ENCODE measurements around the gene TSPAN10. TPM values are rescaled to one million over a fixed set of nuclear protein-coding genes. Genes with fewer than 3 reads are reported as not detected.
"Not testable (repeated sequence)": the region's sequence is repeated elsewhere in the genome, so short reads cannot be mapped to it uniquely, and the experiment has no call there.

Gene TSPAN10
- total and polyA plus RNA-seq, 2 donors from 2014 or later = 1.9 to 2.1 TPM

- no peaks in the 10 kb centered on the region for H3K27me3 ChIP-seq (ENCODE audit: control insufficient read depth, insufficient read depth, low read length)
- DNase-seq (no peak), FAIRE-seq (no peak)
- intact Hi-C loops (cut with DNase I) = no loop called here
- no peak overlapping the region for H3K27ac ChIP-seq (ENCODE audit: low read depth in 2 of 2, low read length in 2 of 2)
- no peaks in the 10 kb centered on the region for H3K4me1 ChIP-seq (ENCODE audit: control insufficient read depth in 2 of 3, insufficient read depth in 2 of 3, low read depth in 1 of 3, low read length in 3 of 3)
- H3K9ac ChIP-seq (ENCODE audit: low read length in 3 of 3) = no peak overlapping the region
- H3K36me3 ChIP-seq (ENCODE audit: control insufficient read depth in 2 of 3, insufficient read depth in 3 of 3, low read length in 3 of 3) = peaks cover 0 to 19% (median 10%) of the 10 kb centered on the region in 3 donors
- TF ChIP-seq CTCF (IDR thresholded peaks at IDR 0.05; ENCODE audit: borderline replicate concordance, extremely low read depth, insufficient read depth) = no peak
- no peaks in the 10 kb centered on the region for H3K9me3 ChIP-seq (ENCODE audit: control insufficient read depth in 2 of 3, insufficient read depth in 1 of 3, low read length in 3 of 3)
- no peak overlapping the region for H3K4me3 ChIP-seq (ENCODE audit: low read length in 3 of 3)
These were observed 36.7 kb downstream of the TSPAN10 start for GRCh38 chr17:81673561-81674258.

GRCh38 chr17:81675515-81676221 is 38.7 kb downstream of the TSPAN10 start:
- H3K9me3 ChIP-seq (ENCODE audit: control insufficient read depth in 2 of 3, insufficient read depth in 1 of 3, low read length in 3 of 3); intact Hi-C loops (cut with DNase I); H3K27ac ChIP-seq (ENCODE audit: low read depth in 2 of 2, low read length in 2 of 2); H3K4me1 ChIP-seq (ENCODE audit: control insufficient read depth in 2 of 3, insufficient read depth in 2 of 3, low read depth in 1 of 3, low read length in 3 of 3); H3K9ac ChIP-seq (ENCODE audit: low read length in 3 of 3); H3K27me3 ChIP-seq (ENCODE audit: control insufficient read depth, insufficient read depth, low read length); H3K4me3 ChIP-seq (ENCODE audit: low read length in 3 of 3): not testable (repeated sequence)
- DNase-seq (peak in 1 of 5 donors; percentile 8), FAIRE-seq (peak; percentile 71)
- peaks cover 0 to 14% (median 10%) of the 10 kb centered on the region in 3 donors for H3K36me3 ChIP-seq (ENCODE audit: control insufficient read depth in 2 of 3, insufficient read depth in 3 of 3, low read length in 3 of 3)
- TF ChIP-seq CTCF (IDR thresholded peaks at IDR 0.05; ENCODE audit: borderline replicate concordance, extremely low read depth, insufficient read depth) = peak; percentile 32

- FAIRE-seq = no peak
- TF ChIP-seq CTCF (IDR thresholded peaks at IDR 0.05; ENCODE audit: borderline replicate concordance, extremely low read depth, insufficient read depth) = no peak
These were observed 39.9 kb downstream of the TSPAN10 start for GRCh38 chr17:81676906-81677305.

More at GRCh38 chr17:81676906-81677305, 39.9 kb downstream of the TSPAN10 start:
- H3K9me3 ChIP-seq (ENCODE audit: control insufficient read depth in 2 of 3, insufficient read depth in 1 of 3, low read length in 3 of 3) = no peaks in the 10 kb centered on the region
- H3K36me3 ChIP-seq (ENCODE audit: control insufficient read depth in 2 of 3, insufficient read depth in 3 of 3, low read length in 3 of 3) = peaks cover 0 to 9% (median 7%) of the 10 kb centered on the region in 3 donors
- H3K9ac ChIP-seq (ENCODE audit: low read length in 3 of 3) = no peak overlapping the region
- no peak for DNase-seq
- H3K27me3 ChIP-seq (ENCODE audit: control insufficient read depth, insufficient read depth, low read length) = no peaks in the 10 kb centered on the region
- peaks cover 0 to 5% (median 0%) of the 10 kb centered on the region in 3 donors for H3K4me1 ChIP-seq (ENCODE audit: control insufficient read depth in 2 of 3, insufficient read depth in 2 of 3, low read depth in 1 of 3, low read length in 3 of 3)
- no peak overlapping the region for H3K27ac ChIP-seq (ENCODE audit: low read depth in 2 of 2, low read length in 2 of 2)
- intact Hi-C loops (cut with DNase I) = no loop called here
- no peak overlapping the region for H3K4me3 ChIP-seq (ENCODE audit: low read length in 3 of 3)
